ENCODE measurements around the gene FBXL2.
"Not testable (repeated sequence)": the region's sequence is repeated elsewhere in the genome, so short reads cannot be mapped to it uniquely, and the experiment has no call there.

FBXL2 gene

DNA sequence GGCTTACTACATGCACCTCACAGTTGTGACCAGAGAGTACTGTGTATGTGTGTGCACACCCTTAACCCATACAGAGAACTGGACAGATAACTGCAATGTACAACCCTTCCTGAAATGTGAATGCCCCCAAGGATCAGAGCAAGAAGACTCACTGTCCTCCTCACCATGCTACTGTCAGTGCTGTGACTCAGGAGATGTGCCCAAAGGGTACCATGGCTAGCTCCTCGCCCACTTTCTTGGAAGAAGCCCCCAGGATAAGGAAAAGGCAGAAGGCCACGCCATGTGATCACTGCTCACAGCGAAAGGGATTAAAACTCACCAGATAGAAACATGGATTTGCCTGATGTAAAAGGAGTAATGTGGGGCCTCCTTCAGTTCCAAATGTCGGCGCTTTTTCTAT lies 121.2 kb downstream of the FBXL2 start:
- DNase-seq (ENCODE audit: low read depth), result no peak
- no peak overlapping the region for H3K4me3 ChIP-seq (ENCODE audit: low read depth, low read length)
- TF ChIP-seq, protein P1, sequence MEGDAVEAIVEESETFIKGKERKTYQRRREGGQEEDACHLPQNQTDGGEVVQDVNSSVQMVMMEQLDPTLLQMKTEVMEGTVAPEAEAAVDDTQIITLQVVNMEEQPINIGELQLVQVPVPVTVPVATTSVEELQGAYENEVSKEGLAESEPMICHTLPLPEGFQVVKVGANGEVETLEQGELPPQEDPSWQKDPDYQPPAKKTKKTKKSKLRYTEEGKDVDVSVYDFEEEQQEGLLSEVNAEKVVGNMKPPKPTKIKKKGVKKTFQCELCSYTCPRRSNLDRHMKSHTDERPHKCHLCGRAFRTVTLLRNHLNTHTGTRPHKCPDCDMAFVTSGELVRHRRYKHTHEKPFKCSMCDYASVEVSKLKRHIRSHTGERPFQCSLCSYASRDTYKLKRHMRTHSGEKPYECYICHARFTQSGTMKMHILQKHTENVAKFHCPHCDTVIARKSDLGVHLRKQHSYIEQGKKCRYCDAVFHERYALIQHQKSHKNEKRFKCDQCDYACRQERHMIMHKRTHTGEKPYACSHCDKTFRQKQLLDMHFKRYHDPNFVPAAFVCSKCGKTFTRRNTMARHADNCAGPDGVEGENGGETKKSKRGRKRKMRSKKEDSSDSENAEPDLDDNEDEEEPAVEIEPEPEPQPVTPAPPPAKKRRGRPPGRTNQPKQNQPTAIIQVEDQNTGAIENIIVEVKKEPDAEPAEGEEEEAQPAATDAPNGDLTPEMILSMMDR (IDR thresholded peaks at IDR 0.05; ENCODE audit: low read depth, low read length, missing control alignments), result no peak

DNA sequence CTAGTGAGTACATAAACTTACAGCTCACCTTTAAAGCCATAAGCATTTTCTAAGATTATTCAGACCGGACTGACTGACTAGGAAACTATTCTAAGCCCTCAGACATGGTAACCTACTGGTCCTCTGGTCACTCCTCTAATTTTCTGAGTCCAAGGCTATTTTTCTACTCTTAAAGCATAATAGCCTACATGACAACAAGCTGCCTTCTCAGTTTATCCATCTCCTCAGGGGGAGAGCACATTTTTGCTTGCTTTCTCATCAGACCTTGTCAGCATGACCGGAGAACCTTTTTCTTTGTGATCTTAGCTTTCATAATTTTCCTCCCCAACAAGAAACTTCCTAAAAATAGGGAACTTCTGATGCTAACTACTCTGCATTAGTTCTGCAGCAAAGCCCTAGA lies 124.5 kb downstream of the FBXL2 start:
- DNase-seq (ENCODE audit: low read depth), result no peak
- H3K4me3 ChIP-seq (ENCODE audit: low read depth, low read length), result no peak overlapping the region
- TF ChIP-seq, protein P1 (IDR thresholded peaks at IDR 0.05; ENCODE audit: low read depth, low read length, missing control alignments), result no peak

DNA sequence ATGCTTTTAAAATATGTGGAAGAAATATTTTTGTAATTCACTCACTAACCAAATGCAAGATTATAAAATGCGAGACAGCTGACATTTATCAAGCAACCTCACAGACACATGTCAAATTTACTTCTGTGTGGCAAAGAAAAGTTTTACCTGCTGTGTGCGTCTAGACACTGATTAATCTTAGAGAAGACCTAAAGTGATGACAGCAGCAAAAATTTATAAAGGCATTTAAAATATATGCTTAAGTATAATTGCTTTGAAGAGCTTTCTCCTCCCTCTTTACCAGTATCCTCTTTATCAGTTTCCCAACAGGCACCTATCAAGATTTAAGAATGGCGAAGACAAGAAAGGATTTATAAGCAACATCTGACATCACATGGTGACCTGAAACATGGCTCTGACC lies 125.7 kb downstream of the FBXL2 start:
- H3K4me3 ChIP-seq (ENCODE audit: low read depth, low read length), result no peak overlapping the region
- TF ChIP-seq, protein P1 (IDR thresholded peaks at IDR 0.05; ENCODE audit: low read depth, low read length, missing control alignments), result no peak
- no peak for DNase-seq (ENCODE audit: low read depth)

DNA sequence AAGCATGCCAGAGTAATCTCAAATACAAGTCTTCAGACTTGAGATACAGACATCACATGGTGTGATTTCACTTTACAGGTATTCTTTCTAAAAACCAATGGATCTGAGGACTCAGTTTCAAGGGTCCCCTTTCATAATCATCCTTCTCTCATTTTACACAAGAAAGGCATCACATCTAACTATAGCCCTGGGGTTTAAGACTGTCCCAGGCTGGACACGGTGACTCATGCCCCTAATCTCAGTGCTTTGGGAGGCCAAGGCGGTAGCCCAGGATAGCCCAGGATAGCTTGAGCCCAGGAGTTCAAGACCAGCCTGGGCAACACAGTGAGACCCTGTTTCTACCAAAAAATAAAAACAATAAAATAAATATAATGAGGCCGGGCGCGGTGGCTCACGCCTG lies 126.5 kb downstream of the FBXL2 start:
- no peak overlapping the region for H3K4me3 ChIP-seq (ENCODE audit: low read depth, low read length)
- no peak for DNase-seq (ENCODE audit: low read depth)
- TF ChIP-seq, protein P1 (IDR thresholded peaks at IDR 0.05; ENCODE audit: low read depth, low read length, missing control alignments), result no peak

DNA sequence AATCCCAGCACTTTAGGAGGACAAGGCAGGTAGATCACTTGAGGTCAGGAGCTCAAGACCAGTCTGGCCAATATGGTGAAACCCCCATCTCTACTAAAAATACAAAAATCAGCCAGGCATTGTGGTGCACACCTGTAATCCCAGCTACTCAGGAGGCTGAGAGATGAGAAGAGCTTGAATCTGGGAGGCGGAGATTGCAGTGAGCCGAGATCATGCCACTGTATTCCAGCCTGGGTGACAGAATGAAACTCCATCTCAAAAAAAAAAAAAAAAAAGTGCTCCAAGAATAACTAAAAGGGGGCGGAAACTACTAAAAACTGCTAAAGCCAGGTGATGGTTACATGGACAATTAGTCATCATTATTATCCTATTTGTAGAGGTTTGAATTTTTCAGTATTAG lies 133.6 kb downstream of the FBXL2 start:
- H3K4me3 ChIP-seq (ENCODE audit: low read depth, low read length); DNase-seq (ENCODE audit: low read depth): not testable (repeated sequence)

DNA sequence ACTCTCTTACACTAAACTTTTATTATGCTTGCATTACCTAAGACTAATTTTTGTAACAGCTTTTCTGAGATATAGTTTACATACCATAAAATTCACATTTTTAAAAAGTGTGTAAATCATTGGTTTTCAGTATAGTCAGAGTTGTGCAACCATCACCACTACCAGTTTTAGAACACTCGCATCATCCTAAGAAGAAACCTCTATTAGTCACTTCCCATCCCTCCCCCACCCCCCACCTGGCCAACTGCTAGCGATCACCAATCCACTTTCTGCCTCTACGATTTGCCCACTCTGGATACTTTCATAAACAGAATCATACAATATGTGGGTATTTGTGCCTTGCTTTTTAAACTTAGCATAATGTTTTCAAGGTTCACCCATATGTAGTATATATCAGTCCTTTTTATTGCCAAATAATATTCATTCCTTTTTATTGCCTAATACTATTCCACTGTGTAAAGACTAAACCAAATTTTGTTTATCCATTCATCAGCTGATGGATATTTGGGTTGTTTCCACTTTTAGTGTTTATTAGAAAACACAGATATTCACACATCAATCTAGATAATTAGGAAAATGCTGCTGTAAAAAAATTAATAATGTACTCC lies 139.9 kb downstream of the FBXL2 start:
- no peak overlapping the region for H3K4me3 ChIP-seq (ENCODE audit: low read depth, low read length)
- TF ChIP-seq, protein P1 (IDR thresholded peaks at IDR 0.05; ENCODE audit: low read depth, low read length, missing control alignments), result no peak
- DNase-seq (ENCODE audit: low read depth), result no peak

DNA sequence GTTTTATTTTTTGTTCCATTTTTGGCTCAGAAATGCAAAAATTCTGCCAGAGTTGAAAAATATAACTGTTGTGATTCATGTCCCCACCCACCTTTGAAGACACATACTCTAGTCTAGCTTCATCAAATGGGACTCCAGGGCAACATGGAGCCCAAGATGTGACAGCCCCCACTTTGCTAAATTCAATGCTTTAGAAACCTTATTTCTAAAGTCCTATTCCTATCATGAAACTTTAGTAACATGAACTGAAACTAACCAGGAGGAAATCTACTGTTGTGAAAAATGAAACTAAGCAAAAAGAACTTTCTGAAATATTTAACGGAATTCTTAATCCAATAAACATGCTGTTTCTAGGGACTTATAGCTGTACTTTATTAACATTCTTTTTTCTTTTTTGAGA lies 142.7 kb downstream of the FBXL2 start:
- no peak overlapping the region for H3K4me3 ChIP-seq (ENCODE audit: low read depth, low read length)
- TF ChIP-seq, protein P1 (IDR thresholded peaks at IDR 0.05; ENCODE audit: low read depth, low read length, missing control alignments), result no peak
- no peak for DNase-seq (ENCODE audit: low read depth)

Data from GM12864 (cell line).